H1 (cell line): ENCODE measurements around the gene NECAB3. TPM values are rescaled to one million over a fixed set of nuclear protein-coding genes. Genes with fewer than 3 reads are reported as not detected.

Experiments used
- polyA plus RNA-seq, 7 experiments: library from polyadenylated mRNA; depleted of rRNA in 3 of 7; stranded (reverse) in 5 of 7; unstranded in 2 of 7; fragments of >200 nt in 5 of 7; fragments of 200-250 nt in 2 of 7; gene quantifications; 1 replicate in 5 of 7; 2 replicates in 1 of 7; 4 replicates in 1 of 7; pipeline versions ENCODE4 v1.2.1 to v1.2.3, GENCODE V29; 2011 to 2013; ENCODE audit warnings: missing spikeins in 2 of 7, mixed read lengths in 2 of 7
- total RNA-seq: library from RNA; stranded (reverse); fragmentation: NEBNext Ultra II Directional; extraction: Animal tissue kit (Norgen Biotek cat#: 25700); gene quantifications from 2 replicates; pipeline ENCODE4 v1.2.1, GENCODE V29; 2021

Gene NECAB3
- total and polyA plus RNA-seq, 2 of the 8 experiments (the other 6 are each of a cell fraction or from before 2014, with no cell fraction given) = 20.5 to 46.2 TPM

Other genes with a start within 250 kb of the NECAB3 start
- gene SNTA1, start 230.7 kb downstream of the NECAB3 start, total RNA-seq = 4.5 and 5.5 TPM in 2 replicates
- gene SNTA1, start 230.7 kb downstream of the NECAB3 start, polyA plus RNA-seq (2011; rRNA removed) = 8.0 and 9.0 TPM in 2 replicates
- gene CBFA2T2, start 184.3 kb downstream of the NECAB3 start, total RNA-seq = 11.0 and 12.9 TPM in 2 replicates
- gene CBFA2T2, start 184.3 kb downstream of the NECAB3 start, polyA plus RNA-seq (2011; rRNA removed) = 11.6 and 17.1 TPM in 2 replicates
- gene C20orf144, start 12.1 kb downstream of the NECAB3 start, total RNA-seq = 0.23 and 0.24 TPM in 2 replicates
- gene C20orf144, start 12.1 kb downstream of the NECAB3 start, polyA plus RNA-seq (2011; rRNA removed) = 0.21 and 0.24 TPM in 2 replicates
- gene ACTL10, start 7.5 kb downstream of the NECAB3 start, total RNA-seq = not detected in 2 replicates
- 0.20 and 0.26 TPM in 2 replicates for gene ACTL10, start 7.5 kb downstream of the NECAB3 start, polyA plus RNA-seq (2011; rRNA removed)
- gene E2F1, start 12.0 kb upstream of the NECAB3 start, total RNA-seq = 35.3 and 35.8 TPM in 2 replicates
- gene E2F1, start 12.0 kb upstream of the NECAB3 start, polyA plus RNA-seq (2011; rRNA removed) = 33.4 and 56.3 TPM in 2 replicates
- 3.3 and 4.1 TPM in 2 replicates for gene PXMP4, start 45.9 kb upstream of the NECAB3 start, total RNA-seq
- 3.4 and 5.5 TPM in 2 replicates for gene PXMP4, start 45.9 kb upstream of the NECAB3 start, polyA plus RNA-seq (2011; rRNA removed)
- gene ZNF341, start 57.6 kb upstream of the NECAB3 start, total RNA-seq = 6.3 and 6.4 TPM in 2 replicates
- gene ZNF341, start 57.6 kb upstream of the NECAB3 start, polyA plus RNA-seq (2011; rRNA removed) = 5.8 and 7.0 TPM in 2 replicates
- 66.3 and 67.8 TPM in 2 replicates for gene CHMP4B, start 136.9 kb upstream of the NECAB3 start, total RNA-seq
- gene CHMP4B, start 136.9 kb upstream of the NECAB3 start, polyA plus RNA-seq (2011; rRNA removed) = 36.6 and 38.6 TPM in 2 replicates